Glutamatergic neuron (in vitro differentiated cells): ENCODE results near the gene KCNN3. TPM values are rescaled to one million over a fixed set of nuclear protein-coding genes. Genes with fewer than 3 reads are reported as not detected.

ENCODE experiments used
- DNase-seq: peaks from one replicate; pipeline ENCODE4 v3.0.0; 2022
- H3K27ac Mint-ChIP-seq: one replicate; pipeline ENCODE4 v1.8.0; 2020; ENCODE audit warnings: mild to moderate bottlenecking, mixed read lengths, inconsistent platforms; ENCODE audit not compliant: unreplicated experiment
- H3K27me3 Mint-ChIP-seq: one replicate; pipeline ENCODE4 v1.8.0; 2020; ENCODE audit warnings: mild to moderate bottlenecking, moderate library complexity, mixed read lengths, inconsistent platforms; ENCODE audit not compliant: unreplicated experiment
- H3K36me3 Mint-ChIP-seq: one replicate; pipeline ENCODE4 v1.8.0; 2020; ENCODE audit warnings: mild to moderate bottlenecking, mixed read lengths, inconsistent platforms; ENCODE audit not compliant: unreplicated experiment
- H3K4me1 Mint-ChIP-seq: one replicate; pipeline ENCODE4 v1.8.0; 2020; ENCODE audit warnings: mild to moderate bottlenecking, low read depth, mixed read lengths, inconsistent platforms; ENCODE audit not compliant: unreplicated experiment
- H3K4me3 Mint-ChIP-seq: one replicate; pipeline ENCODE4 v1.8.0; 2020; ENCODE audit warnings: mild to moderate bottlenecking, mixed read lengths, inconsistent platforms; ENCODE audit not compliant: unreplicated experiment
- H3K9me3 Mint-ChIP-seq: one replicate; pipeline ENCODE4 v1.8.0; 2020; ENCODE audit warnings: mild to moderate bottlenecking, moderate library complexity, mixed read lengths, inconsistent platforms; ENCODE audit not compliant: unreplicated experiment
- CTCF ChIP-seq: fragments of 200-600 bp; sonication (generic); IDR thresholded peaks from one replicate; pipeline ENCODE4 v1.5.0; 2021; ENCODE audit not compliant: partially characterized antibody, unreplicated experiment
- total RNA-seq: library from RNA; stranded (reverse); fragmentation: NEBNext Ultra II Directional; extraction: Animal tissue kit (Norgen Biotek cat#: 25700); gene quantifications from one replicate; pipeline ENCODE4 v1.2.1, GENCODE V29; 2021; ENCODE audit not compliant: unreplicated experiment

KCNN3 gene
- total RNA-seq, 1 donor from 2014 or later, result 3.8 TPM

GRCh38 chr1:154741741-154742495 is 128.2 kb downstream of the KCNN3 start:
- no peak overlapping the region for H3K4me3 Mint-ChIP-seq
- H3K36me3 Mint-ChIP-seq, result peaks cover 7% of the 10 kb centered on the region
- peaks cover 6% of the 10 kb centered on the region for H3K27me3 Mint-ChIP-seq
- no peak for DNase-seq
- H3K9me3 Mint-ChIP-seq, result peaks cover 3% of the 10 kb centered on the region
- no peak overlapping the region for H3K27ac Mint-ChIP-seq
- peaks cover 17% of the 10 kb centered on the region for H3K4me1 Mint-ChIP-seq
- TF ChIP-seq CTCF, result no peak

GRCh38 chr1:154741327-154741726 is 128.8 kb downstream of the KCNN3 start:
- no peak overlapping the region for H3K4me3 Mint-ChIP-seq

GRCh38 chr1:154739654-154740053 is 130.4 kb downstream of the KCNN3 start:
- no peak for TF ChIP-seq CTCF
- Mint-ChIP-seq H3K27me3 (peaks cover 9% of the 10 kb centered on the region), H3K4me1 (peaks cover 23% of the 10 kb centered on the region), H3K9me3 (peaks cover 4% of the 10 kb centered on the region), H3K27ac (no peak overlapping the region), H3K4me3 (no peak overlapping the region), H3K36me3 (peaks cover 7% of the 10 kb centered on the region)
- DNase-seq, result no peak

More at GRCh38 chr1:154741327-154741726, 128.8 kb downstream of the KCNN3 start:
- peaks cover 7% of the 10 kb centered on the region for H3K36me3 Mint-ChIP-seq
- peaks cover 3% of the 10 kb centered on the region for H3K9me3 Mint-ChIP-seq
- H3K4me1 Mint-ChIP-seq, result peaks cover 14% of the 10 kb centered on the region
- TF ChIP-seq CTCF, result no peak
- no peak for DNase-seq
- peaks cover 7% of the 10 kb centered on the region for H3K27me3 Mint-ChIP-seq
- no peak overlapping the region for H3K27ac Mint-ChIP-seq

GRCh38 chr1:154736841-154737240 is 133.2 kb downstream of the KCNN3 start:
- peaks cover 7% of the 10 kb centered on the region for H3K36me3 Mint-ChIP-seq
- DNase-seq, result no peak
- H3K9me3 Mint-ChIP-seq, result peaks cover 4% of the 10 kb centered on the region
- no peak for TF ChIP-seq CTCF
- no peak overlapping the region for H3K4me3 Mint-ChIP-seq
- peaks cover 19% of the 10 kb centered on the region for H3K4me1 Mint-ChIP-seq
- peaks cover 6% of the 10 kb centered on the region for H3K27me3 Mint-ChIP-seq
- H3K27ac Mint-ChIP-seq, result no peak overlapping the region

- Mint-ChIP-seq H3K36me3 (peaks cover 6% of the 10 kb centered on the region), H3K27ac (no peak overlapping the region), H3K9me3 (peaks cover 4% of the 10 kb centered on the region), H3K4me3 (peak overlapping the region; percentile 63), H3K4me1 (peaks cover 19% of the 10 kb centered on the region), H3K27me3 (peaks cover 6% of the 10 kb centered on the region)
- no peak for DNase-seq
- TF ChIP-seq CTCF, result no peak
Observed at GRCh38 chr1:154735804-154736168, 134.3 kb downstream of the KCNN3 start.
